H1 (cell line): ENCODE results near the gene LTBP1.

ENCODE experiments used
- CBX5 ChIP-seq: fragments of 300-800, 300-1000 bp; sonication (generic); IDR thresholded peaks from 2 replicates; pipeline ENCODE4 v1.7.1; 2016; ENCODE audit warnings: antibody characterized with exemption, low read length, low read depth
- EZH2 ChIP-seq: fragments of 200-600 bp; sonication (generic); IDR thresholded peaks from 2 replicates; pipeline ENCODE4 v1.7.1; 2012; ENCODE audit warnings: low read depth, mild to moderate bottlenecking, moderate library complexity, low read length, inconsistent platforms; ENCODE audit not compliant: severe bottlenecking
- GTF2F1 ChIP-seq: IDR thresholded peaks from 2 replicates; pipeline ENCODE4 v1.6.1; 2012; ENCODE audit warnings: low read depth, low read length, improper control_type of control experiment, borderline replicate concordance
- POLR2A ChIP-seq, 2 experiments: IDR thresholded peaks; 1 replicate in 1 of 2; 2 replicates in 1 of 2; pipeline ENCODE4 v1.6.1; 2011; ENCODE audit warnings: low read depth in 2 of 2, low read length in 2 of 2, mild to moderate bottlenecking in 2 of 2; ENCODE audit errors: control extremely low read depth in 1 of 2
- POLR2AphosphoS5 ChIP-seq: IDR thresholded peaks from 2 replicates; pipeline ENCODE4 v1.6.1; 2011; ENCODE audit warnings: low read depth, low read length
- RAD21 ChIP-seq, 2 experiments: IDR thresholded peaks in 1 of 2; conservative IDR thresholded peaks in 1 of 2; 2 replicates each; pipeline ENCODE4 v1.6.1; 2011; ENCODE audit warnings: low read depth in 2 of 2, low read length in 2 of 2, improper control_type of control experiment in 1 of 2, inconsistent platforms in 1 of 2, mild to moderate bottlenecking in 1 of 2, moderate library complexity in 1 of 2
- RBBP5 ChIP-seq: IDR thresholded peaks from 2 replicates; pipeline ENCODE4 v1.7.1; 2012; ENCODE audit warnings: low read depth, mild to moderate bottlenecking, inconsistent platforms, low read length, moderate library complexity, borderline replicate concordance
- RNF2 ChIP-seq: fragments of 200-900, 300-1000 bp; sonication (generic); IDR thresholded peaks from 2 replicates; pipeline ENCODE4 v1.7.1; 2016; ENCODE audit warnings: borderline replicate concordance, low read depth, mild to moderate bottlenecking, antibody characterized with exemption, low read length; ENCODE audit not compliant: poor library complexity, severe bottlenecking; ENCODE audit errors: missing control alignments
- TAF1 ChIP-seq: IDR thresholded peaks from 2 replicates; pipeline ENCODE4 v1.6.1; 2011; ENCODE audit warnings: mild to moderate bottlenecking, low read depth, low read length
- TAF7 ChIP-seq: optimal IDR thresholded peaks from 2 replicates; pipeline ENCODE3; 2011; ENCODE audit warnings: low read depth, mild to moderate bottlenecking, inconsistent platforms, low read length, moderate library complexity, borderline replicate concordance
- YY1 ChIP-seq: IDR thresholded peaks from 2 replicates; pipeline ENCODE4 v1.6.1; 2011; ENCODE audit warnings: low read depth, mild to moderate bottlenecking, low read length
- TF ChIP-seq, protein P1 (sequence below), 3 experiments: IDR thresholded peaks; 1 replicate in 2 of 3; 2 replicates in 1 of 3; pipeline versions ENCODE4 v1.5.1 to v1.6.1; 2011; ENCODE audit warnings: low read length in 3 of 3, mild to moderate bottlenecking in 3 of 3, inconsistent platforms in 2 of 3, low read depth in 1 of 3, moderate library complexity in 1 of 3; ENCODE audit not compliant: insufficient read depth in 1 of 3; ENCODE audit errors: control extremely low read depth in 1 of 3
- TF ChIP-seq, protein P2 (sequence below): IDR thresholded peaks from 2 replicates; pipeline ENCODE4 v1.6.1; 2012; ENCODE audit warnings: low read length, inconsistent platforms
- TF ChIP-seq, protein P3 (sequence below): IDR thresholded peaks from 2 replicates; pipeline ENCODE4 v1.6.1; 2012; ENCODE audit warnings: inconsistent platforms

DNA sequence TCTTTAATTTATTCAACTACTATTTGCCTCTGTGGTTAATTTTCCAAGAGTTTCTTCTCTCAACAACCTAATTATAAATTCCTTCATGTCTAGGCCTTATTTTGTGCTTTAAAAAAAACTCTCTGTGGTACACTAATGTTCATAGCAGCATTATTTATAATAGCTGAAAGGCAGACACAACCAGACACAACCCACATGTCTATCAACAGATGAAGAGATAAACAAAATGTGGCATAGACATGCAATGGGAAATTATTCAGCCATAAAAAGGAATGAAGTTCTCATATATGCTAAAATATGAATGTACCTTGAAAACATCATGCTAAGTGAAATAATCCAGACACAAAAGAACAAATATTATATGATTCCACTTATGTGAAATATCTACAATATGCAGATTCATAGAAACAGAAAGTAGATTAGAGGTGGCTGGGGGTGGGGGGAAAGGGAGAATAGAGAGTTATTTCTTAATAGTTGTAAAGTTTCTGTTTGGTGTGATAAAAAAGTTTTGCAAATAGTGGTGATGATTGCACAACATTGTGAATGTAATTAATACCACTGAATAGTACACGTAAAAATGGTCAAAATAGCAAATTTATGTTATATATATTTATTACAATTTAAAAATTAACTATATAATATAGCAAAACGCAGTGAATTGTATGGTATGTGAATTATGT is 501.6 kb downstream of the LTBP1 start:
- TF ChIP-seq TAF7, result no peak
- no peak for TF ChIP-seq GTF2F1
- TF ChIP-seq, protein P1, sequence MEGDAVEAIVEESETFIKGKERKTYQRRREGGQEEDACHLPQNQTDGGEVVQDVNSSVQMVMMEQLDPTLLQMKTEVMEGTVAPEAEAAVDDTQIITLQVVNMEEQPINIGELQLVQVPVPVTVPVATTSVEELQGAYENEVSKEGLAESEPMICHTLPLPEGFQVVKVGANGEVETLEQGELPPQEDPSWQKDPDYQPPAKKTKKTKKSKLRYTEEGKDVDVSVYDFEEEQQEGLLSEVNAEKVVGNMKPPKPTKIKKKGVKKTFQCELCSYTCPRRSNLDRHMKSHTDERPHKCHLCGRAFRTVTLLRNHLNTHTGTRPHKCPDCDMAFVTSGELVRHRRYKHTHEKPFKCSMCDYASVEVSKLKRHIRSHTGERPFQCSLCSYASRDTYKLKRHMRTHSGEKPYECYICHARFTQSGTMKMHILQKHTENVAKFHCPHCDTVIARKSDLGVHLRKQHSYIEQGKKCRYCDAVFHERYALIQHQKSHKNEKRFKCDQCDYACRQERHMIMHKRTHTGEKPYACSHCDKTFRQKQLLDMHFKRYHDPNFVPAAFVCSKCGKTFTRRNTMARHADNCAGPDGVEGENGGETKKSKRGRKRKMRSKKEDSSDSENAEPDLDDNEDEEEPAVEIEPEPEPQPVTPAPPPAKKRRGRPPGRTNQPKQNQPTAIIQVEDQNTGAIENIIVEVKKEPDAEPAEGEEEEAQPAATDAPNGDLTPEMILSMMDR (IDR thresholded peaks at IDR 0.05; ENCODE audit: control extremely low read depth in 1 of 3, insufficient read depth in 1 of 3, low read depth in 1 of 3, low read length in 3 of 3), result no peak
- TF ChIP-seq YY1, result no peak
- no peak for TF ChIP-seq CBX5
- TF ChIP-seq, protein P2, sequence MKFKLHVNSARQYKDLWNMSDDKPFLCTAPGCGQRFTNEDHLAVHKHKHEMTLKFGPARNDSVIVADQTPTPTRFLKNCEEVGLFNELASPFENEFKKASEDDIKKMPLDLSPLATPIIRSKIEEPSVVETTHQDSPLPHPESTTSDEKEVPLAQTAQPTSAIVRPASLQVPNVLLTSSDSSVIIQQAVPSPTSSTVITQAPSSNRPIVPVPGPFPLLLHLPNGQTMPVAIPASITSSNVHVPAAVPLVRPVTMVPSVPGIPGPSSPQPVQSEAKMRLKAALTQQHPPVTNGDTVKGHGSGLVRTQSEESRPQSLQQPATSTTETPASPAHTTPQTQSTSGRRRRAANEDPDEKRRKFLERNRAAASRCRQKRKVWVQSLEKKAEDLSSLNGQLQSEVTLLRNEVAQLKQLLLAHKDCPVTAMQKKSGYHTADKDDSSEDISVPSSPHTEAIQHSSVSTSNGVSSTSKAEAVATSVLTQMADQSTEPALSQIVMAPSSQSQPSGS, result no peak
- TF ChIP-seq RAD21 (IDR thresholded peaks at IDR 0.05 in 1 of 2, conservative IDR thresholded peaks at IDR 0.05 in 1 of 2; ENCODE audit: low read depth in 2 of 2, low read length in 2 of 2), result no peak
- TF ChIP-seq POLR2A (IDR thresholded peaks at IDR 0.05; ENCODE audit: control extremely low read depth in 1 of 2, low read depth in 2 of 2, low read length in 2 of 2), result no peak
- no peak for TF ChIP-seq TAF1
- no peak for TF ChIP-seq POLR2AphosphoS5
- TF ChIP-seq RNF2, result no peak
- no peak for TF ChIP-seq RBBP5
- TF ChIP-seq, protein P3, sequence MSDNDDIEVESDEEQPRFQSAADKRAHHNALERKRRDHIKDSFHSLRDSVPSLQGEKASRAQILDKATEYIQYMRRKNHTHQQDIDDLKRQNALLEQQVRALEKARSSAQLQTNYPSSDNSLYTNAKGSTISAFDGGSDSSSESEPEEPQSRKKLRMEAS, result no peak
- no peak for TF ChIP-seq EZH2
